ENCODE results near the gene YOD1. TPM values are rescaled to one million over a fixed set of nuclear protein-coding genes. Genes with fewer than 3 reads are reported as not detected.

The YOD1 gene
- total RNA-seq, 4 donors from 2014 or later: 9.0 to 17.5 (median 12.0) TPM

- H3K27ac ChIP-seq: no peak overlapping the region
- peaks cover 0 to 15% (median 3%) of the 10 kb centered on the region in 4 donors for H3K4me1 ChIP-seq
- H3K9me3 ChIP-seq: no peaks in the 10 kb centered on the region
- no peak for DNase-seq
- in situ Hi-C loops (cut with MboI; ENCODE audit: low pct_ligation_motif_present in 1 of 4, low pct_unique_long_range_greater_than_20kb in 1 of 4, low sequenced_read_pairs in 3 of 4) (no loop called here), intact Hi-C loops (cut with DNase I; ENCODE audit: low total_unique reads) (no loop called here)
- 88 to 93% methylated on average over 1 to 2 of the region's 2 CpGs for WGBS, 2 donors (ENCODE audit: low coverage in 1 of 2)
- no peaks in the 10 kb centered on the region for H3K36me3 ChIP-seq
- TF ChIP-seq POLR2A (IDR thresholded peaks at IDR 0.05) (no peak), POLR2AphosphoS5 (IDR thresholded peaks at IDR 0.05) (no peak)
- no peaks in the 10 kb centered on the region for H3K27me3 ChIP-seq
- H3K4me3 ChIP-seq: no peak overlapping the region
Observed at GRCh38 chr1:206998816-206999215, 52.2 kb downstream of the YOD1 start.

Other genes starting within 250 kb of the YOD1 start
- not detected for gene IL20, start 185.6 kb downstream of the YOD1 start, total RNA-seq
- not detected for gene IL24, start 153.8 kb downstream of the YOD1 start, total RNA-seq
- 10 to 100 TPM in 2 of 4 donors, 1 to 10 TPM in 1, under 1 TPM in 1; 1.00 to 51.6 (median 15.9) TPM for gene FCMR, start 129.3 kb downstream of the YOD1 start, total RNA-seq
- over 10,000 TPM in 1 of 4 donors, 1,000 to 10,000 TPM in 3; 3,370 to 10,796 (median 6,659) TPM for gene PIGR, start 104.7 kb downstream of the YOD1 start, total RNA-seq
- 1 to 10 TPM in 1 of 4 donors, under 1 TPM in 2, not detected in 1; 0.37 to 2.4 (median 0.64) TPM for gene FCAMR, start 80.7 kb downstream of the YOD1 start, total RNA-seq
- gene C1orf116, start 18.5 kb downstream of the YOD1 start, total RNA-seq: 10 to 100 TPM; 25.7 to 41.2 (median 29.2) TPM
- 100 to 1,000 TPM in 1 of 4 donors, 10 to 100 TPM in 3; 84.2 to 155 (median 91.1) TPM for gene PFKFB2, start 2.1 kb upstream of the YOD1 start, total RNA-seq
- gene C4BPB, start 37.7 kb upstream of the YOD1 start, total RNA-seq: 10 to 100 TPM in 1 of 4 donors, 1 to 10 TPM in 2, not detected in 1; 3.7 to 16.8 (median 9.8) TPM
- gene C4BPA, start 53.0 kb upstream of the YOD1 start, total RNA-seq: 1 to 10 TPM in 3 of 4 donors, not detected in 1; 2.2 to 4.4 (median 2.5) TPM